Loucy (cell line): ENCODE data around the gene BPIFB3.

Source experiments
- H2AFZ ChIP-seq: fragments of 200-600 bp; sonication (generic); 2 replicates; pipeline ENCODE4 v1.6.0; 2016; ENCODE audit warnings: antibody characterized with exemption, mild to moderate bottlenecking, low read length, moderate library complexity
- H3F3A ChIP-seq: fragments of 200-600 bp; 2 replicates; pipeline ENCODE4 v1.6.0; 2016; ENCODE audit warnings: antibody characterized with exemption, low read depth, mild to moderate bottlenecking
- H3K27me3 ChIP-seq: fragments of 200-600 bp; sonication (generic); 2 replicates; pipeline ENCODE4 v1.6.1; 2014; ENCODE audit warnings: low read length, mild to moderate bottlenecking; ENCODE audit not compliant: insufficient read depth, poor library complexity, severe bottlenecking
- H3K36me3 ChIP-seq: fragments of 200-600 bp; sonication (generic); 2 replicates; pipeline ENCODE4 v1.6.1; 2016; ENCODE audit warnings: low read length; ENCODE audit not compliant: insufficient read depth
- H3K4me1 ChIP-seq: fragments of 200-600 bp; sonication (generic); 2 replicates; pipeline ENCODE4 v1.5.1; 2014; ENCODE audit warnings: low read length, mild to moderate bottlenecking; ENCODE audit not compliant: insufficient read depth, poor library complexity, severe bottlenecking
- H3K4me2 ChIP-seq: fragments of 200-600 bp; sonication (generic); 2 replicates; pipeline ENCODE4 v1.6.0; 2014; ENCODE audit warnings: antibody characterized with exemption, low read length, low read depth, mild to moderate bottlenecking; ENCODE audit not compliant: poor library complexity, severe bottlenecking
- H3K4me3 ChIP-seq: fragments of 200-600 bp; sonication (generic); 2 replicates; pipeline ENCODE4 v1.5.1; 2014; ENCODE audit warnings: low read length, mild to moderate bottlenecking, mixed read lengths; ENCODE audit not compliant: poor library complexity, severe bottlenecking
- H3K79me2 ChIP-seq: fragments of 200-600 bp; sonication (generic); 2 replicates; pipeline ENCODE4 v1.6.1; 2014; ENCODE audit warnings: low read length; ENCODE audit not compliant: insufficient read depth
- H3K9ac ChIP-seq: fragments of 200-600 bp; sonication (generic); 2 replicates; pipeline ENCODE4 v1.6.0; 2014; ENCODE audit warnings: mild to moderate bottlenecking, low read depth, low read length, moderate library complexity; ENCODE audit not compliant: poor library complexity, severe bottlenecking
- H3K9me2 ChIP-seq: fragments of 200-600 bp; sonication (generic); replicated peaks from 2 replicates; pipeline ENCODE4 v1.6.1; 2016; ENCODE audit warnings: low read depth, low read length, mixed read lengths
- H3K9me3 ChIP-seq: fragments of 200-600 bp; sonication (generic); 2 replicates; pipeline ENCODE4 v1.6.1; 2014; ENCODE audit warnings: mild to moderate bottlenecking, antibody characterized with exemption, low read length, low read depth; ENCODE audit not compliant: insufficient read depth
- H4K20me1 ChIP-seq: fragments of 200-600 bp; sonication (generic); 2 replicates; pipeline ENCODE4 v1.6.0; 2014; ENCODE audit warnings: antibody characterized with exemption, low read length, mild to moderate bottlenecking; ENCODE audit not compliant: insufficient read depth, poor library complexity, severe bottlenecking
- EZH2phosphoT487 ChIP-seq: fragments of 200-600 bp; IDR thresholded peaks from 2 replicates; pipeline ENCODE4 v1.6.1; 2018; ENCODE audit warnings: antibody characterized with exemption, mild to moderate bottlenecking, moderate library complexity, borderline replicate concordance
- TF ChIP-seq, protein P1 (sequence below): fragments of 200-600 bp; sonication (generic); conservative IDR thresholded peaks from 2 replicates; pipeline ENCODE4 v1.5.1; 2014; ENCODE audit warnings: mild to moderate bottlenecking, antibody characterized with exemption, low read length

BPIFB3 gene

GRCh38 chr20:33008336-33009213 lies 45.1 kb upstream of the BPIFB3 start:
- Histone ChIP-seq H3K27me3 (no peaks in the 10 kb centered on the region), H3K79me2 (no peaks in the 10 kb centered on the region), H3K9ac (no peak overlapping the region), H3K4me3 (no peak overlapping the region), H4K20me1 (no peaks in the 10 kb centered on the region), H2AFZ (no peak overlapping the region), H3K4me1 (no peaks in the 10 kb centered on the region), H3K9me3 (peaks cover 5% of the 10 kb centered on the region; the same call in 1 of the 2 replicates), H3K4me2 (no peak overlapping the region), H3K36me3 (no peaks in the 10 kb centered on the region), H3K9me2 (no peaks in the 10 kb centered on the region), H3F3A (no peaks in the 10 kb centered on the region)
- TF ChIP-seq, protein P1, sequence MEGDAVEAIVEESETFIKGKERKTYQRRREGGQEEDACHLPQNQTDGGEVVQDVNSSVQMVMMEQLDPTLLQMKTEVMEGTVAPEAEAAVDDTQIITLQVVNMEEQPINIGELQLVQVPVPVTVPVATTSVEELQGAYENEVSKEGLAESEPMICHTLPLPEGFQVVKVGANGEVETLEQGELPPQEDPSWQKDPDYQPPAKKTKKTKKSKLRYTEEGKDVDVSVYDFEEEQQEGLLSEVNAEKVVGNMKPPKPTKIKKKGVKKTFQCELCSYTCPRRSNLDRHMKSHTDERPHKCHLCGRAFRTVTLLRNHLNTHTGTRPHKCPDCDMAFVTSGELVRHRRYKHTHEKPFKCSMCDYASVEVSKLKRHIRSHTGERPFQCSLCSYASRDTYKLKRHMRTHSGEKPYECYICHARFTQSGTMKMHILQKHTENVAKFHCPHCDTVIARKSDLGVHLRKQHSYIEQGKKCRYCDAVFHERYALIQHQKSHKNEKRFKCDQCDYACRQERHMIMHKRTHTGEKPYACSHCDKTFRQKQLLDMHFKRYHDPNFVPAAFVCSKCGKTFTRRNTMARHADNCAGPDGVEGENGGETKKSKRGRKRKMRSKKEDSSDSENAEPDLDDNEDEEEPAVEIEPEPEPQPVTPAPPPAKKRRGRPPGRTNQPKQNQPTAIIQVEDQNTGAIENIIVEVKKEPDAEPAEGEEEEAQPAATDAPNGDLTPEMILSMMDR: no peak
- no peak for TF ChIP-seq EZH2phosphoT487

GRCh38 chr20:33009214-33010132 lies 44.2 kb upstream of the BPIFB3 start:
- Histone ChIP-seq H3K4me3 (no peak overlapping the region), H2AFZ (no peak overlapping the region), H3F3A (no peaks in the 10 kb centered on the region), H3K9me3 (peaks cover 5% of the 10 kb centered on the region; the same call in 1 of the 2 replicates), H4K20me1 (no peaks in the 10 kb centered on the region), H3K4me2 (no peak overlapping the region), H3K9ac (no peak overlapping the region), H3K4me1 (no peaks in the 10 kb centered on the region), H3K27me3 (no peaks in the 10 kb centered on the region), H3K79me2 (no peaks in the 10 kb centered on the region), H3K36me3 (no peaks in the 10 kb centered on the region), H3K9me2 (no peaks in the 10 kb centered on the region)
- TF ChIP-seq, protein P1: no peak
- TF ChIP-seq EZH2phosphoT487: no peak

DNA sequence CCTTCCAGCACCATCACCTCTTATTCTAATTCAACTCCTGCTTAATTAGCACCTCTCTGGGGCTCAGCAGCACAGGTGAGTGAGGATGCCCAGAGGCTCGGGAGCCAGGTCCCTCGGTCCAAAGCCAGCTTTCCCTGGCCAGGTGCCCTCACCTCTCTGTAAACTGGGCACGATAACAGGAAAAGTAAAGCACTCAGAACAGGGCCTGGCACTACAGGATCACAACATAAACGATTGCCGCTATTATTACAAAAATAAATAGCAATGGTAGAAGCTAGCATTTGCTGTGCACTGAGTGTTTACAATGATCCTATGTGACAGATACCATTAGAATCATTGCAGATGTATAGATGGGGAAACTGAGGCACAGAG lies 43.6 kb upstream of the BPIFB3 start:
- Histone ChIP-seq H3K4me1 (no peaks in the 10 kb centered on the region), H3F3A (no peaks in the 10 kb centered on the region), H3K9ac (no peak overlapping the region), H4K20me1 (no peaks in the 10 kb centered on the region), H3K4me2 (no peak overlapping the region), H3K9me3 (peaks cover 3% of the 10 kb centered on the region; the same call in 1 of the 2 replicates), H3K79me2 (no peaks in the 10 kb centered on the region), H2AFZ (no peak overlapping the region), H3K36me3 (no peaks in the 10 kb centered on the region), H3K4me3 (no peak overlapping the region), H3K27me3 (no peaks in the 10 kb centered on the region), H3K9me2 (no peaks in the 10 kb centered on the region)
- TF ChIP-seq, protein P1: no peak
- TF ChIP-seq EZH2phosphoT487: no peak
